Measurements from ENCODE around the gene VPS16.

GRCh38 chr20:2878515-2878914, 38.0 kb downstream of the VPS16 start:
- TF ChIP-seq CTCF (conservative IDR thresholded peaks at IDR 0.05 in 1 of 2, IDR thresholded peaks at IDR 0.05 in 1 of 2; ENCODE audit: low read depth in 1 of 2, low read length in 2 of 2) (no peak), EZH2 (IDR thresholded peaks at IDR 0.05; ENCODE audit: low read length, missing control alignments) (no peak)

All from fibroblast of lung (primary cell).